ENCODE data around the gene ZNF74.
"Not testable (repeated sequence)": the region's sequence is repeated elsewhere in the genome, so short reads cannot be mapped to it uniquely, and the experiment has no call there.

ZNF74 gene

GRCh38 chr22:20414059-20414440 lies 20.1 kb downstream of the ZNF74 start:
- H3K9me3 ChIP-seq (ENCODE audit: low read length) = no peaks in the 10 kb centered on the region
- H3K4me1 ChIP-seq (ENCODE audit: insufficient read depth, low read length) = no peaks in the 10 kb centered on the region

GRCh38 chr22:20414450-20414849 lies 20.5 kb downstream of the ZNF74 start:
- Histone ChIP-seq H3K27ac (ENCODE audit: low read depth, low read length) (no peak overlapping the region), H3K36me3 (ENCODE audit: insufficient read depth, low read length) (no peaks in the 10 kb centered on the region), H3K9ac (ENCODE audit: low read length) (no peak overlapping the region), H3K27me3 (ENCODE audit: control insufficient read depth in 1 of 2, insufficient read depth in 2 of 2, low read length in 2 of 2) (no peaks in the 10 kb centered on the region), H3K9me3 (ENCODE audit: low read length) (no peaks in the 10 kb centered on the region), H3K4me3 (ENCODE audit: low read depth in 1 of 2, low read length in 2 of 2) (no peak overlapping the region), H3K4me1 (ENCODE audit: insufficient read depth, low read length) (no peaks in the 10 kb centered on the region)

More at GRCh38 chr22:20414059-20414440, 20.1 kb downstream of the ZNF74 start:
- H3K4me3 ChIP-seq (ENCODE audit: low read depth in 1 of 2, low read length in 2 of 2) = no peak overlapping the region
- no peak overlapping the region for H3K27ac ChIP-seq (ENCODE audit: low read depth, low read length)
- H3K36me3 ChIP-seq (ENCODE audit: insufficient read depth, low read length) = no peaks in the 10 kb centered on the region
- H3K27me3 ChIP-seq (ENCODE audit: control insufficient read depth in 1 of 2, insufficient read depth in 2 of 2, low read length in 2 of 2) = no peaks in the 10 kb centered on the region
- no peak overlapping the region for H3K9ac ChIP-seq (ENCODE audit: low read length)

GRCh38 chr22:20415241-20415640 lies 21.3 kb downstream of the ZNF74 start:
- H3K4me1 ChIP-seq (ENCODE audit: insufficient read depth, low read length); H3K27me3 ChIP-seq (ENCODE audit: control insufficient read depth in 1 of 2, insufficient read depth in 2 of 2, low read length in 2 of 2); H3K9me3 ChIP-seq (ENCODE audit: low read length); H3K36me3 ChIP-seq (ENCODE audit: insufficient read depth, low read length); H3K27ac ChIP-seq (ENCODE audit: low read depth, low read length); H3K4me3 ChIP-seq (ENCODE audit: low read depth in 1 of 2, low read length in 2 of 2); H3K9ac ChIP-seq (ENCODE audit: low read length): not testable (repeated sequence)

GRCh38 chr22:20415699-20416098 lies 21.7 kb downstream of the ZNF74 start:
- H3K36me3 ChIP-seq (ENCODE audit: insufficient read depth, low read length); H3K9ac ChIP-seq (ENCODE audit: low read length); H3K27me3 ChIP-seq (ENCODE audit: control insufficient read depth in 1 of 2, insufficient read depth in 2 of 2, low read length in 2 of 2); H3K9me3 ChIP-seq (ENCODE audit: low read length); H3K4me1 ChIP-seq (ENCODE audit: insufficient read depth, low read length); H3K27ac ChIP-seq (ENCODE audit: low read depth, low read length); H3K4me3 ChIP-seq (ENCODE audit: low read depth in 1 of 2, low read length in 2 of 2): not testable (repeated sequence)

- Histone ChIP-seq H3K9me3 (ENCODE audit: low read length) (no peaks in the 10 kb centered on the region), H3K4me3 (ENCODE audit: low read depth in 1 of 2, low read length in 2 of 2) (peak overlapping the region; percentile 16 to 46), H3K36me3 (ENCODE audit: insufficient read depth, low read length) (no peaks in the 10 kb centered on the region), H3K27me3 (ENCODE audit: control insufficient read depth in 1 of 2, insufficient read depth in 2 of 2, low read length in 2 of 2) (no peaks in the 10 kb centered on the region), H3K27ac (ENCODE audit: low read depth, low read length) (no peak overlapping the region), H3K9ac (ENCODE audit: low read length) (no peak overlapping the region), H3K4me1 (ENCODE audit: insufficient read depth, low read length) (peaks cover 13% of the 10 kb centered on the region)
Observed at GRCh38 chr22:20418211-20418788, 24.3 kb downstream of the ZNF74 start.

GRCh38 chr22:20419664-20419951 lies 25.7 kb downstream of the ZNF74 start:
- no peaks in the 10 kb centered on the region for H3K9me3 ChIP-seq (ENCODE audit: low read length)
- peaks cover 26% of the 10 kb centered on the region for H3K4me1 ChIP-seq (ENCODE audit: insufficient read depth, low read length)
- no peaks in the 10 kb centered on the region for H3K36me3 ChIP-seq (ENCODE audit: insufficient read depth, low read length)
- no peak overlapping the region for H3K4me3 ChIP-seq (ENCODE audit: low read depth in 1 of 2, low read length in 2 of 2)
- no peak overlapping the region for H3K27ac ChIP-seq (ENCODE audit: low read depth, low read length)
- no peaks in the 10 kb centered on the region for H3K27me3 ChIP-seq (ENCODE audit: control insufficient read depth in 1 of 2, insufficient read depth in 2 of 2, low read length in 2 of 2)
- H3K9ac ChIP-seq (ENCODE audit: low read length) = no peak overlapping the region

GRCh38 chr22:20420157-20420842 lies 26.3 kb downstream of the ZNF74 start:
- Histone ChIP-seq H3K27me3 (ENCODE audit: control insufficient read depth in 1 of 2, insufficient read depth in 2 of 2, low read length in 2 of 2) (no peaks in the 10 kb centered on the region), H3K4me3 (ENCODE audit: low read depth in 1 of 2, low read length in 2 of 2) (no peak overlapping the region), H3K4me1 (ENCODE audit: insufficient read depth, low read length) (peaks cover 27% of the 10 kb centered on the region), H3K27ac (ENCODE audit: low read depth, low read length) (no peak overlapping the region), H3K9ac (ENCODE audit: low read length) (no peak overlapping the region), H3K9me3 (ENCODE audit: low read length) (no peaks in the 10 kb centered on the region), H3K36me3 (ENCODE audit: insufficient read depth, low read length) (no peaks in the 10 kb centered on the region)

- H3K27me3 ChIP-seq (ENCODE audit: control insufficient read depth in 1 of 2, insufficient read depth in 2 of 2, low read length in 2 of 2) = no peaks in the 10 kb centered on the region
- H3K27ac ChIP-seq (ENCODE audit: low read depth, low read length) = no peak overlapping the region
- no peak overlapping the region for H3K9ac ChIP-seq (ENCODE audit: low read length)
- no peak overlapping the region for H3K4me3 ChIP-seq (ENCODE audit: low read depth in 1 of 2, low read length in 2 of 2)
- no peaks in the 10 kb centered on the region for H3K36me3 ChIP-seq (ENCODE audit: insufficient read depth, low read length)
- peaks cover 27% of the 10 kb centered on the region for H3K4me1 ChIP-seq (ENCODE audit: insufficient read depth, low read length)
- no peaks in the 10 kb centered on the region for H3K9me3 ChIP-seq (ENCODE audit: low read length)
Observed at GRCh38 chr22:20421507-20421874, 27.5 kb downstream of the ZNF74 start.

- H3K9ac ChIP-seq (ENCODE audit: low read length) = no peak overlapping the region
- peaks cover 27% of the 10 kb centered on the region for H3K4me1 ChIP-seq (ENCODE audit: insufficient read depth, low read length)
- H3K4me3 ChIP-seq (ENCODE audit: low read depth in 1 of 2, low read length in 2 of 2) = no peak overlapping the region
- no peaks in the 10 kb centered on the region for H3K27me3 ChIP-seq (ENCODE audit: control insufficient read depth in 1 of 2, insufficient read depth in 2 of 2, low read length in 2 of 2)
- peaks cover 5% of the 10 kb centered on the region for H3K36me3 ChIP-seq (ENCODE audit: insufficient read depth, low read length)
- peak overlapping the region; percentile 52 for H3K27ac ChIP-seq (ENCODE audit: low read depth, low read length)
- no peaks in the 10 kb centered on the region for H3K9me3 ChIP-seq (ENCODE audit: low read length)
Observed at GRCh38 chr22:20422271-20423007, 28.5 kb downstream of the ZNF74 start.

GRCh38 chr22:20423008-20423905 lies 29.3 kb downstream of the ZNF74 start:
- no peaks in the 10 kb centered on the region for H3K9me3 ChIP-seq (ENCODE audit: low read length)
- no peaks in the 10 kb centered on the region for H3K27me3 ChIP-seq (ENCODE audit: control insufficient read depth in 1 of 2, insufficient read depth in 2 of 2, low read length in 2 of 2)
- H3K4me3 ChIP-seq (ENCODE audit: low read depth in 1 of 2, low read length in 2 of 2) = no peak overlapping the region
- peaks cover 10% of the 10 kb centered on the region for H3K36me3 ChIP-seq (ENCODE audit: insufficient read depth, low read length)
- H3K27ac ChIP-seq (ENCODE audit: low read depth, low read length) = peak overlapping the region; percentile 52
- peaks cover 27% of the 10 kb centered on the region for H3K4me1 ChIP-seq (ENCODE audit: insufficient read depth, low read length)
- no peak overlapping the region for H3K9ac ChIP-seq (ENCODE audit: low read length)

GRCh38 chr22:20423906-20424551 lies 30.1 kb downstream of the ZNF74 start:
- H3K9ac ChIP-seq (ENCODE audit: low read length) = no peak overlapping the region
- no peak overlapping the region for H3K4me3 ChIP-seq (ENCODE audit: low read depth in 1 of 2, low read length in 2 of 2)
- peaks cover 10% of the 10 kb centered on the region for H3K36me3 ChIP-seq (ENCODE audit: insufficient read depth, low read length)
- H3K27me3 ChIP-seq (ENCODE audit: control insufficient read depth in 1 of 2, insufficient read depth in 2 of 2, low read length in 2 of 2) = no peaks in the 10 kb centered on the region
- peak overlapping the region; percentile 39 for H3K27ac ChIP-seq (ENCODE audit: low read depth, low read length)
- H3K9me3 ChIP-seq (ENCODE audit: low read length) = no peaks in the 10 kb centered on the region
- H3K4me1 ChIP-seq (ENCODE audit: insufficient read depth, low read length) = peaks cover 27% of the 10 kb centered on the region
